NCI-H524 treated with DMSO at 0.1 percent for 48 hours (cell line): Measurements from ENCODE around the gene ARMC8.

Experiments used
- DNase-seq: peaks from one replicate; lab custom pipeline; 2025; lab: John Stamatoyannopoulos, UW

ARMC8 gene

DNA sequence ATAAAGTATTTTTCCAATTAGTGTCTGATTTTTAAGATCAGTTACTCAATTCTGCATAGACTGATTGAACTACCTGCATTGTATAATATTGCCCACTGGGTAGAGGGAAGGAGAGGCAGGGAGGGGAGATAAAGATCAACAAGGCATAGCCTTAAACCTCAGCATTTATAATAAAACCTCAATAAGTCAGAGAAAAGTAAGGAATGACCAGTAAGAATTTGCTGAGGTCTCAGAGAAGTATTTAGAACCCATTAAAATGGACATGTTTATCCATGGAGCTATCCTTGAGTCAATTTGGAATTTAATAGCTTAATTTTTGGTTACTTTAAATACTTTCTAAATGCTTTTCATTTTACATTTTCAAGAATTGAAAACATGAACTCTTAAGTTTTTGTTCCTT is 62.5 kb downstream of the ARMC8 start:
- DNase-seq, result no peak

DNA sequence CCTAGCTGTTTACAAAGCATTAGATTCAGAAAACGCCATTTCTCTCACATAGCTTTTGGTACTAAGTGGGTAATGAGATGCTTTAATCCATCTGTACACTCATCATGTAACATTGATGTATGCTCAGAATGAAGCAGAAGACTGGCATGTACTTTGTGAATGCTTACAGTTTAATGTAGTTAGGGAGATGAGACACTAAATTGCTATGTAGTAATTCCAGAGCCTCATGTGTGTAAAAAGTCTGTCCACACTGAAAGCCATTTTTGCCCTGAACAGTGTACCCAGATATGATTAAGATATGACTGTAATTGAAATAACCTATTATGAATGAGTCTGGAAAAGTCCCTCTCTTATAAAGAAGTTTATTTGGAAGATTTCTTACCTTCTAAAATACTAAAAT is 66.5 kb downstream of the ARMC8 start:
- no peak for DNase-seq

DNA sequence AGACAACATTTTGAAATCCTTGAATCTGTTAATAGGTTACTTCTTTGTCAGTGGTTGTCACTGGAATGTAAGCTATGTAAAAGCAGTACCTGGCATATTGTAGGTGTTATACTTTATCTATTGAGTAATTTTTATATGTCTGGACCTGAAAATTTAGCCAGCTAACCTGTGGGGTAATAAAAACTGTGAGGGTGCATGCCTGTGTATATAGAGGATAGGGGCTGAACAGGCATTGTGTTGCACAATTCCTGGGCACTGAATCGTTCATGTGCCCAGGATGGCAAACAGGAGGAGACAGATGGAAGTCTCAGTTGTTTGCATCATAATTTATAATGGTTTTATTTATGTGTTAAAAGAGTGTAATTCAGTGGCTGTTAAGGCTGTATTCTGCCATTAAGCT is 67.1 kb downstream of the ARMC8 start:
- DNase-seq, result no peak

DNA sequence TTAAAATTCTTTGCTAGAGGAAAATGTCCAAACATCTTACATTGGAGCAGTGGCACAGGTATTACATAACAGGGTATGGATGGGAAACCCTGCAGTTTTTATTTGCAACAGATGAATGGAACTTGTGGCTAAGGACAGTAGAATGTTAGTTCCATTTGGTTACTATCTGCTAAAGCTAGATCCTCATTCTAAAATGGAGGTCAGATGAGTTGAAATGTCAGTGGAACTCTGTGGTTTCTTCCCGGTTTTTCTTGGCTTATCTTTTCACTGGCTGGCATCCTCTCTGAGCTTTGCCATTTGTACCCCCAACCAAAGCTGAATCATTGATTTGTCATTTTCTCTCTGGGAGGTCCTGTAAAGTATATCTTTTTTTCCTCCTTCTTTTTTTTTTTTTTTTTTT is 68.9 kb downstream of the ARMC8 start:
- no peak for DNase-seq

DNA sequence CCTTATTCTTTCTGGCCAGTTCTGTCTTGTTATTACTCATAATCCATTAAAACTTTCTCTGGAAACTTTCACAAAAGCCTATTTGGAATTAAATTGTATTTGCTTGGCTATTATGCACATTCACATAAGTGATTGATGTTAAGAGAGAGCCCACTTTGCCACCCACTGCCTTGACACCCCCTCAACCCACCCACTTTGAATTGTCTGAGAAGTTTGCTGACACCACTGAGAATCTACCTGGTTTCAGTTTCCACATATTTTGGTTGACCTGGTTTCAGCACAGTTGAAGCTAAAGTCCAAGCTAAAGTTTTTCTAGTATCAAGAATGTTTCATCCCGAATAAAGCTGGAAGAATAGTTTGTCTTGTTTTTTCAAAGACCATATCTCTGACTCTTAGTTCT is 70.9 kb downstream of the ARMC8 start:
- DNase-seq, result no peak

DNA sequence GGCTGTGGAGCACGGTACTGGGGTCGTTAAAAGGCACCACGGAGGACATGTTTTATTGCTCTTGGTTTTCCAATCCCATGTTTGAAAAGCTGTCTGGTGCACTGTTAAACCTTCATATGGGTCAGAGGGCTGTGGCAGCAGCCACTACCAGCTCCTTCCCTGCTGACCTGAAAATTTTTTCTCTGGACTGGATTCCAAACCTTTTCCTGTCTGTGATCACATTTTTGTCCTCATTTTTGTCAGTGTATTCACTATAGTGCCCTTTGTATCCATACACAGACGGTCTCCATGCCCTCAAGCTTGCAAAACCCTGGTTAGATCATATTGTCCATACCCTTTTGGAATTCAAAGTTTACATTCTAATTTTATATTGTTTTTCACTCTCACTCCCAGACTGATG is 72.0 kb downstream of the ARMC8 start:
- DNase-seq, result no peak

DNA sequence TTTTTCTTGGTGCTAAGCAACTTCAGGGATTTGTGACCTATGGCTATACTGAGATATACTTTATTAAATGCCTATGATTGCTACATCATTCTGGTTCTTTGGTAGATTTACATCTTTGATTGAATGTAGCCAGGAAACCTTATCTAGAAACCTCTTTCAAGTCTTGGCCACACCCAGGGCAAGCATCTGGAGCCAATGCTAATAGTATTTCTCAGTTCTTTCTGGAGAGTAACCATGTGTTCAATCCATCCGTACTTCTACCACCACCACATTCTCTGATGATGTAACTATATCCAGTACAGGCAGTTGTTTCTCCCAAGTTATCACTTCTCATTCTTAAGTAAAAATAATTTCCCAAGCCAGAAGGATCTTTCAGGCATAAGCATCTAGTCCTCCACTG is 73.5 kb downstream of the ARMC8 start:
- no peak for DNase-seq

DNA sequence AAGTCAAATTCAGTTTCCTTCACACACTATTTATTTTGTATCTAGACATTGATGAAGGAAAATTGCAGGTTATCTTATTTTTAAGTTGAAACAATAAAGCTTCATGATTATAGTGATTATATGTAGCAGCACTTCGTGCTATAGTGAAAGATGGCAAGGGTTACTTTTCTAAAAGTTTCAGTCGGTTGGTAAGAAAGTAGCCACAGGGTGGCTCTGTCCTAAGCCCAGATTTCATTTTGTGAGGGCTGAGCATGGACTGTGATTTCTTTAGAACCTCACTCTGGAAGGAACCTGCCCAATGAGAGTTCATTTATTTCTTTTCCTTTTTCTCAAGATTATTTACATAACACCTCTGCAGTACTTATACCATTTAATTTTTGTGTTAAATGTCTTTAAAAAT is 76.0 kb downstream of the ARMC8 start:
- DNase-seq, result no peak

DNA sequence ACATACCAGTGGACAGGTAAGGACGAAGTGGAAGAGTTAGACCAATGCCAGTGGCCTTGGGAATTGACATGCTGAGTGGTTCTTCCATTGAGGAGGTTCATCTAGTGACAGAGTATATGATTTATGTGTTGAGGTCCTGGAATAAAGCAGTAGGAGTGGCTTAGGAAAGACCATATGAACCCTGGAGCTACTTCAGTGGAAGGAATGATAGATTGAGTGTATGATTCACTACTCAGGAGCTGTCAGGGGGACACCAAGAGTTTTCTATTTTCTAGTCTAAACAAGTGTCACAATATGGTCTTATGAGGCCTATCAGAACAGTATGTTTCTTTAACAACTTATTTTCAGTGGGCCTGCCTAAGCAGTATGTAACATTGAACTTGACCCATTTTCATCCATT is 78.6 kb downstream of the ARMC8 start:
- DNase-seq, result no peak

DNA sequence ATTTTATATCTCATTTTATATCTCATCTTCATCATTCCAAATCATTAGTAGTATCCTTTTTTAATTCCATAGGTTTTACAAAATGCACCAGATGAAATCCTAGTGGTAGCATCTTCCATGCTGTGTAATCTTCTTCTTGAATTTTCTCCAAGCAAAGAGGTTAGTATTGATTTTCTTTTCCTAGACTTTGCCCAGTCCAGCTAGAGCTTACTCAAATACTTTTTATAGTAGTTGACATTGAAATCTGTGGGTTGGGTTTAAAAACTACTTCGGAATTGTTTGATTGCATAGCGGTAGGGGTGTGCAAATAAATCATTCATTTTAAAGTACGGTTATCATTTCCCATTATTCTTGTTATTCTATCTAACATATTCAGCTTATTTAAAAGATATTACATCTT is 80.0 kb downstream of the ARMC8 start:
- DNase-seq, result no peak

DNA sequence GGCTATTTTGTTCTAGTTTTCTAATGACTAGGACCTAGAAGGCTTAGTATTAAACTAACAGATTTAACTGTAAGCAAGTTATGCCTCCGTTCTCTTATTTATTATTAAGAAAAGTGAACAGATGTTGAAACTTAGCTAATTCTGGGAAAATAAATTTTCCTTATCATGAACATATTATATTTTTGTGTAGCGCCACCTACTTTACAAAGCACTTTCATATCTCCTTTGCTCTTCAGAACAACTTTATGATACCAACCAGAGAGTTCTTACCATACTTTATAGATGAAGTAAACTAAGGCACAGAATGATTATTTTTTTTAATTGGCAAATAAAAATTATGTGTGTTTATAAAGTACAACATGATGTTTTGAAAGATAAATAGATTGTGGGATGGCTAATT is 83.1 kb downstream of the ARMC8 start:
- DNase-seq, result no peak

DNA sequence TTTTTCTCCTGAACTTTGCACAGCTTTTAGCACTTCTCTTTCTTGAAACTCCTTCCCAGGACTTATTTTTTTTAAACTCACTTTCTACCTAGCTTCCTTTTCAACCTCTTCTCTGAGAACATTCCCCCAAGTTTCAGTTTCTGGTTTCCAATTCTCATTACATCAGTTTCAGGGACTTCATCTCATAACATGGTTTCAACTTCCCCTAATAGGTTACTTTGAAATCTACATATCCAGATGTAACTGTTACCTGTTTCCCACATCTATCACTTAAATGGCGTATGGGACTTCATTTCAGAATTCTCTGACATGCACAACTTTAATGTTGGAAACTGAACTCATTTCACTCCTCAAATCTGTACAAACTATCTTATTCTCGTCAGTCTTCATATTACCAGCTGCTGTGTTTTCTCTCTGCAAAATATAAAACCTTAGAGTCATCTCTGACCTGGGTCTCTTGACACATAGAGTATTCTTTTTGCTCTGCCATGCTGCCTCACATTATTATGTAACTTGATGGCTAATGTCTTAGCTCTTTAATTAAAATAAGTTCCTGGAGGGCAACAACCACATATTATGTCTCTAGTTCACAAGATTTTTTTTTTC is 84.2 kb downstream of the ARMC8 start:
- DNase-seq, result no peak

DNA sequence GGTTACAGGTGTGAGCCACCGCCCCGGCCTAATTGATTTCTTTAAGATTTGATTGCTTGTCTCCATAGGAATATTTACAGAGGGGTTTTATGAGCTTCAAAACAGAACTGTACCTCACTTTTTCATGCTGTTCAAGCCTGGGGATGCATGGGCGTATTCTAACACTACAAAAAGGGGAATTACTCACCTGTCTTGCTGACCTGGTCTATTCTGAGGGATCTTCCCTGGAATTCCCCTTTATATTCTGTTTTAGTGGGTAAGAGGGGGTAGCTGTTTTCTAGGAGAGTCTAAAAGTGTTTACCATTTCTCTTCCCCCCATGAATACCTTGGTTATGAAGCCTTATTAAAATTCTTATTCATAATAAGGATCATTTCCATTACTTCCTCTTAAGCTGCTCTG is 94.5 kb downstream of the ARMC8 start:
- no peak for DNase-seq

DNA sequence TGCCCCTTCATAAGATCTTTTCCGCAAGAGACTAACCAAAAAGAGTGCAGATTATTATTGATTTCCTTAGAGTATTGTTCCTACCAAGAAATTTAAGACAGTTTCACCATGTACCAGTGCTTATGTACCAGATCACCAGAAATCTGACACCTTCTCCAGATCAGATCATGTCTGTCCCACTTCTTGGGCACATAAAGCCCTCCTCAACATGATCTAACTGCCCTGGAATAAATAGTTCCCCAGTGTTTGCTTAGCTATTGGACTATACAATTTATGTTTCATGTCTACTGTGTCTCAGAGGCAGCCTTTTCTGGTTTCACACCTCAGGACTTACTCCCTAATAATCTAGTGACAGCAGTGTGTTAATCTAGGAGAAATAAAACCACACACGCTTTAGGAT is 95.7 kb downstream of the ARMC8 start:
- DNase-seq, result no peak

DNA sequence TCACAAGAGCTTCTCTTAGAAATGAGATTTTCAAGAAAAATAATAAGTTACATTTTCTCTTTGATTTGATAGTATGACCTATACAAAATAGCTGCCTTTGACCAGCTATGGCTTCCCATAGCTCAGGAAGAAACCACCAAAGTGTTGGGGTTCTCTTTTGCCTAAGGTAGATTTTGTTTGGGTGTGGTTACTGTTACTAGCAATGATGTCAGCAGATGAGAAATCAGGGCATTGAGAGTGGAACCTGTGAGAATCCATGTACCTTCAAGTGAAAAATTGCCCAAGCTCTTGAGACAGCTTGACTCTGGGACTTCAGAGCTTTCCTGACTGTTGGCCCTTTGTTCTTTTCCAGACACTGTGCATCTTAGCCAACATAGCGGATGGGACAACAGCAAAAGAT is 97.0 kb downstream of the ARMC8 start:
- DNase-seq, result no peak

DNA sequence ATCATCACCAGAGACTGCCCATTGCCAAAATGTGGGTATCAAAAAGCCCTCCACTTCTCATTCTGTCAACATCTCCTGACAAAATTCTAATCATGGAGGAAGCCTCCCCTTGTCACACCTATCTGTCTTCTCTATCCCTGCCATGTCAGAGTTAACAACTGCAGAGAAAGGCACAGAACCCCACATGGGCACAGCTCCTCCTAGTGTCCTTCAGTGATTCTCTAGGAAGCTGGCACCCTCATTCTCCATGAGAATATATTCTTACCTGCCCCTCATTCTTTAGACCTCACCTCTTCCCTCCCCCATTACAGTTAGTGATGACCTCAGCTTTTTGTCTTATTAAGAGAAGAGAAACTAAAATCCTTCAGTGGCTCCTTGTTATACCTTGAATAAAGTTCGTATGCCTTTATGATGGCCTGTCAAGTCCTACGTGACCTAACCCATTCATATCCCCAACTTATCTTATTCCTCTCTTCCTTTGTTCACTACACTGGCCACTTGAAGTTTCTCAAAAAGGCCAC is 97.9 kb downstream of the ARMC8 start:
- no peak for DNase-seq

DNA sequence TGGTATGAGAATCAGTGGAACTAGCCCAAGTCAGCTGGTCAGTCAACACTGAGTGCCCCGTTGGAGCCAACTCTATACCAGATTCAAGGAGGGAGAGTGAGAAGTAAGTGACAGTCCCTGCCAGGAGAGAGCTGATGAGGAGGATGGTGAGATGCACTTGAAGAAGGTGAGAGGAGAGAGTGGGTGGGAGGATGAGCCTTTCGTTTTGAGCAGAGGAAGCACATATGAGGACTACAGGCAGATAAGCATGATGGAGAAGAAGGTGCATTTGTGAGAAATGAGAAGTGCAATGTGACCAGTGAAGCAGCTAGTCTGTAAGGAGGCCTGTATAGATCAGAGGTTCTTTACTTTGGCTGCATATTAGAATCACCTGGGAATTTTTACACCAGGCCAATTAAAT is 102.2 kb downstream of the ARMC8 start:
- DNase-seq, result no peak

DNA sequence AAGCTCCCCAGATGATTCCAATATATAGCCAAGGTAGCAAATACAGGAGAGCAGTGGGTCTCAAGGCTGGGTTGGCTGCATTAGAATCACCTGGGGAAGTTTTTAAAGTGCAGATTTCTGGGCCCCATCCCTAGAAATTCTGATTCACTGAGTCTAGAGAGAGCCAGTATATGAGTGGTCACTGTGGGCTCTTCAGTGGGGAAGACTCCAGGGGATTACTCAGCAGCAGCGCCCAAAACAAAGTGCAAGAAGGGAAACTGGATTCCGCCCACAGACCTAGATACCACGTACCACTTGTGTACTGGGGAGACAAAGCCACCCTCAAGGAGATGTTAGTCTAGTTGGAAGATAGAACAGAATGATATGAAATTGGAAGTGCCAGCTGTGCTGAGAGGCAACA is 102.6 kb downstream of the ARMC8 start:
- no peak for DNase-seq

DNA sequence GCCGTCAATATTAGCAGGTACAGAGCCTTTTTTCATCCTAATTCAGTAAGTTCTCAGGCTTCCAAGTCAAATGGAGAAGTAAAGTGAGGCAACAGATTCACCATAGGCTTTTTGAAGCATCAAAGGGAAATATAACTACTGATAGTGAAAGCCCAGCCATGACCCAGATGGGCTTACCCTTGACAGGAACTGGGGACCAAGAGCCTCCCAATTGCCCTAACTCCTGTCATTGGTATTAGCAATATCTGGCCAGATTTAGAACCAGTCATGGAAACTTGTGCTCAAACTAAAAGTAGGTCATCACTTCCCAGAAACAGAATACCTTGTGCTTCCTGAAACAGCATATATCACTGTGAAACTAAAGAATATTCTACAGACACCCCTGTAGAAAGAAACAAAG is 109.5 kb downstream of the ARMC8 start:
- no peak for DNase-seq

DNA sequence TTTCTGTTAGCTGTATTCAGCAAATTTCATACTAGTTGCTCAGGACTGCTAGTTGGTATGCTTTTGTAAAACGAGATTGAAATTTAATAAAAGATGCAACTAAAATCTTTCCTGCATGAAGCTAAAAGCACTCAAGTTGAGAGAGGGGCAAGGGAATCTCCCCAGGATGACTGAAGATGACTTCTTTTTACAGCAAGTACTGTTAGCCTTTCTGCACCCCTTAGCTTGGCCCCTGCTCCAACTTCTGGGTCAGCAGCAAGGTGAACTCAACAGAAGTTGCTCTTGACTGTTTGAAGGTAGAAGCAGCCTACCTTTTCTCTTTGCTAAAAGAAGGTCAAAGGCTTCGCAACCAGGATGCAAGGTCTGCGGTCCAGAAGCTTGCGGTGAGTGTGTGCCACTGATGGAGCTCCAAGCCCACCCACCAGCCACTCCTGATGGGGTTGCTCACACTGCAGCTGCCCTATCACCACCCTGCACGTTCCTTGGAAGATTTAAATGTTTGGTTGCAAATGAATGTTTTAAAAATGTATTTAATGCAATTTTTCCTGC is 110.0 kb downstream of the ARMC8 start:
- no peak for DNase-seq

DNA sequence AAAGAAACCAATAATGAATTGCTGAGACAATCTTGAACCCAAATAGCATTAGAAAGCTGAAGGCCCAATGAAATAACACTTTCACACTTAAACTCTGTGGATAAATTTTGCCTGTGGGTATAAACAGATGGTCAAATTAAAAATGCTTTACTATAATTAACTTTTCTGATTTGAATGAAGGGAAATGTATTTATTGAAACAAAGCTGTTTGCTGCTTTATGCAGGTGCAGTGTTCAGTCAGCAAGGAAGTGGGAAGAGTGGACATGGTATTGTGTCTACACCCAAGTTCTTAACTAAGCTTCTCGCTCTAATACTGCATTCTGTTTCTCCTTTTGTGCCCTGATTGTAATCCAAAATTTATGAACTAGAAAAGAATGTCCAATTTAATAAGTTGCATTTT is 110.8 kb downstream of the ARMC8 start:
- no peak for DNase-seq

DNA sequence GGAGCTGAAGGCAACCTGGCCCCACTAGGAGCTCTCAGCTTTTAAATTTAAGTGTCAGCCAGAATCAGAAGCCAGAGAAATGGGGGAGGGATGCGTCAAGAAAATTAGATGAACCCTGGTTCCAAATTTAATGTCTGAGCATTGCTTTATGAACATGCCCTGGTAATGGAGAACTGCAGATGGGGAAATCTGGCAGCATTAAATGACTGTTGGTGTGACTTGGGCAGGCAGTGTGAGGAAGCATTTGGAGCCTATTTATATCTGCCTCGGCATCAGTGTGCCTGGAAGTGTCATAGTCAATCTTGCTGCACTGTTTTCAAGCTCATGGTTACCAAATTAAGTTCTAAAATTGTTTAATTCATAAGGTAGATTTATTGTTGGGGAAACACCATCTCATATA is 113.5 kb downstream of the ARMC8 start:
- no peak for DNase-seq

DNA sequence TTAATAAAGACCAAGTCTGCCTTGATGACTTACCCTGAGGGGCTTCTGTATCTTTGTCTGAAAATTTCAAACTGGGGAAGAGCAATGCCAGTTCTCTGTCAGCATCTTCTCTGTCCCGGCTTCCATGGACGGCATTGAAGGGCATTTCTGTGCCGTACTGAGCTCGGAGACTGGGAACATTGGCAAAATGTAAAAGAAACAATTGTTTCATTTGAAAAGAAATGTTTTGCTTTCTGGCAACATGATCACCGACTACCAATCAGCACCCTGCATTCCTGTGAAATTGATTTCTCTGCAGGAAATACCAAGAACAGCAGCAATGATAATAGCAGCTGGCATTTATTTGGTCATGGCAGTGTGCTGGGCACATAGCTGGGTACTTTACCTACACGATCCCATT is 116.4 kb downstream of the ARMC8 start:
- no peak for DNase-seq

DNA sequence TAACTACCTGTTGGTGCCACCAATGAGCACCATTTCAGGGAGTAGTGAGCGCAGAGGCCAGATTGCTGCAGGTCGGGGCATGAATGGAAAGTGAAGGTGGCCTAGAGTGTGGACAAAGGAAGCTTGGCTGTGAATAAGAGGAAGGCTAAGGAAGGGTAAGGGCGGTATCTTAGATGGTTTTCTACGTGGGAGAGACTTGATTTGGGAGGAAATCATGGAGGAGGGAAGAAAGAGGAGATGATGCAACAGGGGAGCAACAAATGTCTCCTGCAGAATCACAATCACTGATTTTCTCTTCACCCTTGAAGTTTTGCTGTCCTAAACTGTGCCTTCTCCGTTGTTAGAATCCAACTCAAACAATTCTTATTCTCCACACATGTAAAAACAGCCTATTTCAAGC is 120.8 kb downstream of the ARMC8 start:
- DNase-seq, result no peak
